HuH-7 (cell line): ENCODE results near the gene TMEFF1.

Source experiments
- DNase-seq: peaks from one replicate; pipeline ENCODE4 v3.0.0; 2011; ENCODE audit warnings: low spot score

TMEFF1 gene

GRCh38 chr9:100575765-100576386, 102.9 kb downstream of the TMEFF1 start:
- DNase-seq: no peak

GRCh38 chr9:100577776-100578448, 105.0 kb downstream of the TMEFF1 start, which contains the start of gene CAVIN4:
Gene CAVIN4, plus strand, starts transcription at chr9:100578079. Its CDS starts 65 bp downstream, at chr9:100578144.
- no peak for DNase-seq

- no peak for DNase-seq
Observed at GRCh38 chr9:100578610-100579009, 105.7 kb downstream of the TMEFF1 start.

GRCh38 chr9:100579665-100580064, 106.7 kb downstream of the TMEFF1 start:
- no peak for DNase-seq

GRCh38 chr9:100580257-100580656, 107.3 kb downstream of the TMEFF1 start:
- no peak for DNase-seq

- no peak for DNase-seq
Observed at GRCh38 chr9:100581081-100581480, 108.1 kb downstream of the TMEFF1 start.

GRCh38 chr9:100581661-100582060, 108.7 kb downstream of the TMEFF1 start:
- no peak for DNase-seq

GRCh38 chr9:100583014-100583802, 110.3 kb downstream of the TMEFF1 start:
- DNase-seq: no peak

- no peak for DNase-seq
Observed at GRCh38 chr9:100584951-100585350, 112.0 kb downstream of the TMEFF1 start.

- no peak for DNase-seq
Observed at GRCh38 chr9:100586093-100586492, 113.1 kb downstream of the TMEFF1 start.

- no peak for DNase-seq
Observed at GRCh38 chr9:100587375-100587774, 114.4 kb downstream of the TMEFF1 start.

GRCh38 chr9:100589582-100589981, 116.6 kb downstream of the TMEFF1 start:
- DNase-seq: no peak

- DNase-seq: no peak
Observed at GRCh38 chr9:100590481-100590880, 117.5 kb downstream of the TMEFF1 start.

- DNase-seq: no peak
Observed at GRCh38 chr9:100591139-100591538, 118.2 kb downstream of the TMEFF1 start.

- DNase-seq: no peak
Observed at GRCh38 chr9:100591639-100592412, 118.9 kb downstream of the TMEFF1 start.

- peak; percentile 42 for DNase-seq
Observed at GRCh38 chr9:100595391-100596199, 122.6 kb downstream of the TMEFF1 start.

GRCh38 chr9:100597236-100597635, 124.3 kb downstream of the TMEFF1 start:
- no peak for DNase-seq

GRCh38 chr9:100598641-100599145, 125.7 kb downstream of the TMEFF1 start:
- peak; percentile 72 for DNase-seq

- no peak for DNase-seq
Observed at GRCh38 chr9:100600521-100601079, 127.7 kb downstream of the TMEFF1 start.

- DNase-seq: peak; percentile 60
Observed at GRCh38 chr9:100601216-100601615, 128.3 kb downstream of the TMEFF1 start.

GRCh38 chr9:100602342-100602801, 129.4 kb downstream of the TMEFF1 start:
- peak; percentile 44 for DNase-seq
